Posterior cingulate gyrus (tissue), 11 donors: ENCODE measurements around the gene DYNC2H1.
A peak's percentile ranks its signal among the peaks of the same experiment; 100 is the strongest.

Experiments
- DNase-seq, 10 donors: peaks; one replicate each; pipeline versions ENCODE4 v3.0.0 to v3.0.0-alpha.2; 2020 to 2021; ENCODE audit warnings: mixed read lengths in 3 of 10
- intact Hi-C: fragments of 100-400 bp; cut with DNase I; formaldehyde crosslinking; loops from one replicate; pipeline ENCODE4 v1.15.1; 2023

Gene DYNC2H1, protein sequence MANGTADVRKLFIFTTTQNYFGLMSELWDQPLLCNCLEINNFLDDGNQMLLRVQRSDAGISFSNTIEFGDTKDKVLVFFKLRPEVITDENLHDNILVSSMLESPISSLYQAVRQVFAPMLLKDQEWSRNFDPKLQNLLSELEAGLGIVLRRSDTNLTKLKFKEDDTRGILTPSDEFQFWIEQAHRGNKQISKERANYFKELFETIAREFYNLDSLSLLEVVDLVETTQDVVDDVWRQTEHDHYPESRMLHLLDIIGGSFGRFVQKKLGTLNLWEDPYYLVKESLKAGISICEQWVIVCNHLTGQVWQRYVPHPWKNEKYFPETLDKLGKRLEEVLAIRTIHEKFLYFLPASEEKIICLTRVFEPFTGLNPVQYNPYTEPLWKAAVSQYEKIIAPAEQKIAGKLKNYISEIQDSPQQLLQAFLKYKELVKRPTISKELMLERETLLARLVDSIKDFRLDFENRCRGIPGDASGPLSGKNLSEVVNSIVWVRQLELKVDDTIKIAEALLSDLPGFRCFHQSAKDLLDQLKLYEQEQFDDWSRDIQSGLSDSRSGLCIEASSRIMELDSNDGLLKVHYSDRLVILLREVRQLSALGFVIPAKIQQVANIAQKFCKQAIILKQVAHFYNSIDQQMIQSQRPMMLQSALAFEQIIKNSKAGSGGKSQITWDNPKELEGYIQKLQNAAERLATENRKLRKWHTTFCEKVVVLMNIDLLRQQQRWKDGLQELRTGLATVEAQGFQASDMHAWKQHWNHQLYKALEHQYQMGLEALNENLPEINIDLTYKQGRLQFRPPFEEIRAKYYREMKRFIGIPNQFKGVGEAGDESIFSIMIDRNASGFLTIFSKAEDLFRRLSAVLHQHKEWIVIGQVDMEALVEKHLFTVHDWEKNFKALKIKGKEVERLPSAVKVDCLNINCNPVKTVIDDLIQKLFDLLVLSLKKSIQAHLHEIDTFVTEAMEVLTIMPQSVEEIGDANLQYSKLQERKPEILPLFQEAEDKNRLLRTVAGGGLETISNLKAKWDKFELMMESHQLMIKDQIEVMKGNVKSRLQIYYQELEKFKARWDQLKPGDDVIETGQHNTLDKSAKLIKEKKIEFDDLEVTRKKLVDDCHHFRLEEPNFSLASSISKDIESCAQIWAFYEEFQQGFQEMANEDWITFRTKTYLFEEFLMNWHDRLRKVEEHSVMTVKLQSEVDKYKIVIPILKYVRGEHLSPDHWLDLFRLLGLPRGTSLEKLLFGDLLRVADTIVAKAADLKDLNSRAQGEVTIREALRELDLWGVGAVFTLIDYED (N-terminal part only)

DNA sequence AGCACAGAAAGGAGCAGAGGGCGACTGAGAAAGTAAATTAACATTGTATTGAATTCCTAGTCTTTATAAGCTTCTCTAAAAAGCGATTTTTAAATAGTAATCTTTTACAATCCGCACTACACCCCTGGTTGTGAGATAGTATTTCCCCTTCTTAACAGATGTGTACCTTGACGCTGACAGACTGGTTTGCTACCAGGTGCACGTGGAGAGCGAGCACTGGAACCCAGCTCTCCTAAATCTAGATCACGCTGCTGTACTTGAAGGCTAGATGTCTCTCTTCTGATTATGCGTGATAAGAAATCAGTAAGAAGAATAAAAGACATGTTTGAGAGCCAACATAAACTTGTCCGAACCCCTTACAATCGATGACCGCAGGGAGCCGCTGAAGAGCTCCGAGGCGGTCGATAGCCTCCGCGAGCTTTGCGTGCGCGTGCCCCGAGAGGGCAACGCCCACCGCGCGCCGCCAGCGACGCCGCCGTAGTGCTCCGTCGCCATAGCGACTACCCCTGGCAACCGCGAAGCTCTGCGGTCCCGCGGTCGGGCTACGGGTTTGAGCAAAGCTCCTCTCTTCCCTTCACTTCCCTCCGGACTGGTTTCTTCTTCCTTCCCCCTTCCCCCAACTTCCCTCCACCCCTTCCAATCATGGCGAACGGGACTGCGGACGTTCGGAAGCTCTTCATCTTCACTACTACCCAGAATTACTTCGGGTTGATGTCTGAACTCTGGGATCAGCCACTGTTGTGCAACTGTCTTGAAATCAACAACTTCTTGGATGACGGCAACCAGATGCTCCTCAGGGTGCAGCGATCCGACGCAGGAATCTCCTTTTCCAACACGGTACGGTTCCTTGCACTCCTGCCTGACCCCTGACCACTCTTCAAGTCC lies at the start of gene DYNC2H1:
TSS of gene DYNC2H1 (plus strand) at position 494 of the 885 bp plus-strand sequence. CDS start at position 643, 149 bp downstream.
- intact Hi-C loops = loop anchor here (1.0 kb wide), 1 partner anchor 17 kb away; the partner anchor contains the start of gene DCUN1D5
- peak; percentile 71 to 98 (median 86) for DNase-seq

DNA sequence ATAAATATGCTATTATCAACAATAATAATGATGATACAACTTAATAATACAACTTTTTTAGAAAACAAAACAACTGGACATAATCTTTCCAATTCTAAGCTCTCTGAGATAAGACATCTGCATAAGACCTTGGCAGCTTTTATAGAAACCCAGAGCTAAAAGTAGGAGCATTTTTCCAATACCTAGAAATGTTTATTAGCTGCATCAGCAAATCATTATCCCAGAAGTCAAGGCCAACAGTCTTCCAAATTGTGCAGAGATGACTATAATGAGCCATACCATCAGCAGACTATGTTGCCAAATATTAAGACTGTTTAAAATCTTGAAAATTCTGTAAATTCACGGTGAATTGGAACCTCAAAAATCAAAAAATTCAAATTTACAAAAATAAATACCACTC lies 47.6 kb upstream of the DYNC2H1 start:
- intact Hi-C loops = no loop called here
- no peak for DNase-seq

GRCh38 chr11:103067118-103067517 lies 42.1 kb upstream of the DYNC2H1 start:
- intact Hi-C loops = no loop called here
- DNase-seq = no peak

- intact Hi-C loops = no loop called here
Measured at GRCh38 chr11:103069367-103069766, 39.9 kb upstream of the DYNC2H1 start.

GRCh38 chr11:103070142-103070541 lies 39.1 kb upstream of the DYNC2H1 start:
- intact Hi-C loops = no loop called here
- no peak for DNase-seq

More at GRCh38 chr11:103069367-103069766, 39.9 kb upstream of the DYNC2H1 start:
- no peak for DNase-seq

GRCh38 chr11:103071008-103071407 lies 38.2 kb upstream of the DYNC2H1 start:
- DNase-seq = no peak
- intact Hi-C loops = no loop called here

- no peak for DNase-seq
- intact Hi-C loops = no loop called here
Measured at GRCh38 chr11:103076361-103076760, 32.9 kb upstream of the DYNC2H1 start.

GRCh38 chr11:103077554-103077953 lies 31.7 kb upstream of the DYNC2H1 start:
- DNase-seq = no peak
- intact Hi-C loops = no loop called here

DNA sequence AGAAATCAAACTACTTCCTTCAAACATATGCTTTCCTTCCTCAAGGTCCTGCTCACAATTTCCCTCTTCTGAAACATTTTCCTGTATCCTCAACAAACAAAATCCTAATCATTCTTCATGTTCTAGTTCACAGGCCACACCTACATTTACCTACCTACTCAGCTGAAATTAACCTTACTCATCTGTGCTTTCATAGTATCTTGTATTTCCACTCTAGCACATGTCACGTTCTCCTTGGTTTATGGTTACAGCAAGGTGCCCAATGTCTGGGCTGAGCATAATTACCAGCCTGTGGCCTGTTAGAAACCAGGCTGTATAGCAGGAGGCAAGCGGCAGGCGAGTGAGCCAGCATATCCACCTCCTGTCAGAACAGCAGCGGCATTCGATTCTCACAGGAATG lies 30.5 kb upstream of the DYNC2H1 start:
- intact Hi-C loops = no loop called here
- DNase-seq = no peak

DNA sequence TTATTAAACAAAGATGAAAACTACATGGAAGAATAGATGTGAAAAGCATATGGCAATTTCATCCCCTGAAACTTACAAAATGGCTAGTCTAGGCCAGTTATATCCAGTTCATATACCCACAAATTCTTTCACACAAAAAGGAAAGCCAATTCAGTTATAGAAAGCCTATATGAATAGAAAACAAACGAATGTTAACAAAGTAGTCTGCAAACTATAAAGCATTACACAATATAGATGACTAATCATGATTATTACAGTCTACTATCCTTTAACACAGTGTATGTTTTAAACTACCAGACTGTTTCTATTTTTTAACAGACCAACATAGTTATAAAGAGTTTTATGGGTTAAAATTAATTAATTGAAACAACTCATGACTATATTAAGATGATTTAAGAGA lies 29.4 kb upstream of the DYNC2H1 start:
- intact Hi-C loops = no loop called here

GRCh38 chr11:103085758-103086365 lies 23.4 kb upstream of the DYNC2H1 start:
- DNase-seq = no peak
- intact Hi-C loops = no loop called here

More for the DNA sequence above, 29.4 kb upstream of the DYNC2H1 start:
- DNase-seq = no peak

DNA sequence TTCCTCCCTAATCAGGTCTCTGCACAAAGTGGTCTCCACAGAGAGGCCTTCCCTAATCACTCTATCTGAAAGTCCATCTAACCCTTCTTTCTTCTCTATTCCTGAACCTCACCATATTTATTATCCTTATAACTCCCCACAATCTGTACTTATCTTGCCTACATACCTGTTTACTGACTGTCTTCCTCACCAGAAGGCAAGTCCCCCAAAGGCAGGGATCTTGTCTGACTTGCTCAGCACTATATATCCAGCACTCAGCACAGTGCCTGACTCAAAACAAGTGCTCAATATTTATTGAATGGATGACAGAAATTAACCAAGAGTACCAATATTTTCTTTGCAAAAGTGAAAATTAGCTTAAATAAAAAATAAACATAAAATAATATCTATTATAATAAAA lies 22.8 kb upstream of the DYNC2H1 start:
- DNase-seq = no peak
- intact Hi-C loops = no loop called here

DNA sequence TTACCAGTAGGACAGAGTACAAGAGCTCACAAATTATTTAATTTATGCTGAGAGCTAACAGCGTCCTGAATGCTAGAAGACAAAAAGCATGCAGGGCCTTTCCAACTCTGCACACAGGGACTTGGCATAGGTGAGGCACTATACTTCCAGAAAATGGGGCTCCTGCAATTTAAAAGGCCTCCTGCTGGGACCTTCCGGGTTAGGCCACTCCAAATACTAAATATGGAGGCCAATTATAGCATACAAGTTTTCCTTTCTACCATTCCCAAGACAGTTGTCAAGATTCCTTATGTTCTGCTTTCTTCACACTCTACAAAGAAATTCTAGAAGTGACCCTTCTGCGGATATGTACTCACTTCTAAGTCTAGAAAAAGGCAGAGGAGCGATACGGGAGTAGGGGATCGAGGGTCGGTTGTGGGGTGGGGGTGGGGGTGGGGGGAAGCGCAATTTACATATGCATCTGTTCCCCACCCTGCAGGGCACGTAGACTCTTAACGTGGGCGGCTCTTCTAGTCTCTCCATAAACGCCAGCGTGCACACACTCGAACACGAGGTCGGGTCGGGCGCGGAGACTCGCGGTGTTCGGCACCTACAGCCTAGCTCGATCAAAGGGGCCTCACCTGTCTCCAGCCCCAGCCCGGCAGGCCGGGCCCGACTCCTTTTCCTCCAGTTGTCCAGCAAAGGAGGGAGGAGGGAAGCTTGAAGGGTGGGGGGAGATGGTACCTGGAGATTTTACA lies 18.0 kb upstream of the DYNC2H1 start:
- peak in 8 of 10 donors; percentile 18 to 92 (median 33) for DNase-seq
- intact Hi-C loops = no loop called here

- peak; percentile 97 to 100 (median 99) for DNase-seq
- intact Hi-C loops = loop anchor here (1.0 kb wide), 1 partner anchor 17 kb away; the partner anchor contains the start of gene DYNC2H1
Measured at GRCh38 chr11:103091801-103092524, 17.3 kb upstream of the DYNC2H1 start, which contains the start of gene DCUN1D5. DCUN1D5 (minus strand) TSS chr11:103092160; CDS start chr11:103091872, 288 bp downstream.

DNA sequence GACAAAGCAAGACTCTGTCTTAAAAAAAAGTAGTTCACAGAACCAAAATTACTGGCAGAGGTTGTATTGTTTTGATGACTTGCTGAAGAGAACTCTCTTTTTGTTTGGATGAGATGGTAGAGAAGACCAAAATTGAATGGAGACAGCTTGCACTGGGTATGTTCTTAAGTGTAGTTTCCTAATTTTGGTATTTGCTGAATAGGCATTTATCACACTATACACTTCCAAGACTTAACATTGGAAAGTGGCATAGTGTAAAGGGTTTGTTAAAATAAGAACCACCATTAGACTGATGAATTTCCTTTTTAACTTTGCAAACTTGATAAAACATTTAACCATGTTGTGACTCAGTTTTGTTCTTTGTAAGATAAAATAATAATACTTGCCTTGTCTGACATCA lies 11.9 kb upstream of the DYNC2H1 start:
- intact Hi-C loops = no loop called here

GRCh38 chr11:103109818-103110388 lies 677 bp downstream of the DYNC2H1 start:
- DNase-seq = peak in 5 of 10 donors; percentile 4 to 72 (median 59)
- intact Hi-C loops = loop anchor here (1.0 kb wide), 1 partner anchor 18 kb away; the partner anchor contains the start of gene DCUN1D5

More for the DNA sequence above, 11.9 kb upstream of the DYNC2H1 start:
- no peak for DNase-seq

- DNase-seq = no peak
- intact Hi-C loops = no loop called here
Measured at GRCh38 chr11:103110391-103110790, 1.2 kb downstream of the DYNC2H1 start.
